ENCODE measurements around the gene FAAP100.

FAAP100 gene

DNA sequence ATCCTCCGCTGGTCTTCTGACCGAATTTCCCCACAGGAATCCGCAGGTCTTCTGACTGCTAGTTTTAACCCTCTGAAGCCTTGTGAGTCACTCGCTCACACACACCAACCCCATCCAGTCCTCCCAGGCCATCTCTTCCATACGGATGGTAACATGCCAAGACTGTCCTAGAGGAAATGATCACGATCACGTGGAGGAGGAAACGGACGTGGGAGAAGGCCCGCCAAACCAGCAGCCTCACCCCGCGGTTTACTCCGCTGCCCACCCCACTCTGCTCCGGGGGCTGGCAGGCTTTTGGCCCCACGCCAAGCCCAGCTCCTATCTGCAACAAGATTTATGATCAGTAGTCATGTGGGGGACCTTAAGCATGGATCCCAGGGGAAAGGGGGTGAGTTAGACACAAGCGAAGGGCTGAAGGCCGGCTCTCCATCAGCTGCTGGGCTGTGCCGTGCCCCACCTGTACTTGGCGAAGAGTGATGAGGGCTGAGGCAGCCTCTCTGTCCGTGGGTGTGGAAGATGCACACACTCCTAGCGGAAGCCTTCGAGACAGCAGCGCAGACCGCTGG lies 1.5 kb upstream of the FAAP100 start:
- no peak for DNase-seq (ENCODE audit: low read depth in 3 of 3)

DNA sequence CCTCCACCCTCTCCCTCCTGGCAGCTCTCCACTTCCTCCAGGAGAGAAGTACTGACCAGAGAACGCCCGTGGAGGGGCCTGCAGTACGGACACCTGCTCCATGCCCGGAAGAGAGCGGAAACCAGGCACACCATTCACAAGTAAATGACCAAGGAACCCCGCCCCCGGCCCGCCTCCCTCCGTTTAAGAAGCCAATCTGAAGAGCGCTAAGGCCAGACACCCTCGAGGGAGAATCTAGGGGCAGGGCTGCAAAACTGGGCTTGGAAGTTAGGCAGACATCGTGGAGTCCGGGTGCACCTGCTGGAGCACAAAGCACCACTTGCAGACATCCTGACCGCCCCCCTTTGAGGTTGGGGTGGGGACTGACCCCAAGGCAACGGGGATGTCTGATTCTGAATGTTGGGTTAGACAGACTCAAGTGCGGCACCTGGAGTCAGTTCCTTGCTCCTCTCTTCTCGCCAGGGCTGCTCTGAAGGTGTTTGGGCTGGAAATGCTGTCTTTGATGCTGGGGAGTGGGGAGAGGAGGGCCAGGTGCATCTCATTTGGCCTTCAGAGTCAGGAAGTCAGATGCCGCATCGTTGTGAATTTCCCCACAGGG lies 964 bp upstream of the FAAP100 start:
- peak; percentile 46 to 65 (median 63) for DNase-seq (ENCODE audit: low read depth in 3 of 3)

DNA sequence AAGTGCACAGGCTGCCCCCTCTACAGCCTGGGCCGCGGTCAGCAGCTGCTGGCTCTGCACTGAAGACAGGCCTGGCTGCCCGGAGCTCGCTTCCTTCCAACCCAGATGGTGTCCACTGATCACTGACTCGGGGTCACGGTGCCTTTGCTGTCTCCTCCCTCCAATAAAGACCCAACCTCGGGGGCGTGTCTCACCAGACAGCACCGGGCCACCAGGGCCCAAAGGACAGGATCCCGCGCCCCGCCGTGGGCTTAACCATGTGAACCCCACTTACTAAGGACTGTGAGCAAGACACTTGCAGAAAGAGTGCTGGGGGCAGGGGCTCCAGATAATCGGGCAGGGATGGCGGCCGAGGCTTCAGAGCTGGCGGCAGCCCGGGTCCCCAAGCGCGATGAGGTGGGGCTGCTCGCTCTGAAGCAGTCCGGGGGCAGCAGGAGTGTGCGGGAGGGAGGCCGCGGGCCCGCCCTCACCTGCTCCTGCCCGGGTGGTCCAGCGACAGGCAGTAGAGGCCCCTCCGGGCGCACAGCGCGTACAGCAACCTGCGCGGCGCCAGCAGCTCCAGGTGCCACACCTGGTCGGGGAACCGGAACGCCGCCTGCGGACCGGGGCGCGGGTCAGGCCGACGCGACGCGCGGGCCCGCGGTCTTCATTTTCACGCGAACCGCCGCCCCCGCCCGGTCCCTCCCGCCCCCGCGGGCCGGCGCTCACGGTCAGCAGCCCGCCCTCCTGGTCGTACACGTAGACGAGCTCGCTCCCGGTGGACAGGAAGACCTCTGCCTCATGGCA lies 502 bp downstream of the FAAP100 start:
- no peak for DNase-seq (ENCODE audit: low read depth in 3 of 3)

DNA sequence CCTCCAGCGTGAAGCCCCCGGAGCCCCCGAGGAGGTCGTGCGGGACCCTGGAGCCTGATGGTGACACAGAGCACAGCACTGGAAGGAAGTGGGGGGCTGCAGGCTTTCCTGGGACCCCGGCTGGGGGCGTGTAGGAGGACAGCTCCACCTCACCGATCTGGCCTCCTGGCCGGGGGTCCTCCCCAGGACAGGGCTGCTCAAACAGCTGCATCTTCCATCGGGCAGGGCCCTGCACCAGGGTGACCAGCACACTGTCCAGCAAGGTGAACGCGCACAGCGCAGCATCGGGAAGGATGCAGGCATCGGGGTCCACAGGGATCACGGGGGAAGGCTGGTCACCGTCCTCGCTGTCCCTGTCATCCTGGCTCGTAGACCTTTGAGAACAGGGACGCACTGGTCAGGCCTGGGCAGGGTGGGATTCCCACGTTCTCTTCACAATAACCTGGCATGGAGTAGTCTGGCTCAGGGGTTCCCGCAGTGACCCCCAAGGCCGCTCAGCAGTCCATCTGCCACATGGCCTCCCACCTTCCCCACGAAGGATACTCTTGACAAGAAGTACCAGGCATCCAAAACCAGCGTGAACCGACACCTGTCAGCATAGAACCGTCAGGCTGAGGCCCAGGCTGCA lies 1.2 kb downstream of the FAAP100 start:
- DNase-seq (ENCODE audit: low read depth in 3 of 3) = no peak

DNA sequence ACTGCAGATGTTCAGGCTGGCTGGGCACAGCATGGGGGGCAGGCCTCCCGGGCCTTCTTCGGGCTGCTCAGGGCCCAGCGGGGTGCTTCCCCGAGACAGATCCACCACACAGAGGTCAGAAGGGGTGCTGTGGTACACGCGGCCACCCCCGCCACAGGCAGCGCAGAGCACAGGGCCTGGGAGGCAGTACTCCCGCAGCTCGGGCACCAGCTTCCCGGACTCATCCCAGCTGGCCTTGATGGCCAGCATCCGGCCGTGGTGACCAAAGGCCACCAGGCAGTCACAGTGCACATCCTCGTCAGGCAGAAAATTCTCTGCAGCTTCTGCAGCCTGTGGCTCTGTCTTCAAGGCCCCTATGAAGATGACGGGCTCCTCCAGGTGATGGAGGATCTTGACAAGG lies 1.9 kb downstream of the FAAP100 start:
- no peak for DNase-seq (ENCODE audit: low read depth in 3 of 3)

DNA sequence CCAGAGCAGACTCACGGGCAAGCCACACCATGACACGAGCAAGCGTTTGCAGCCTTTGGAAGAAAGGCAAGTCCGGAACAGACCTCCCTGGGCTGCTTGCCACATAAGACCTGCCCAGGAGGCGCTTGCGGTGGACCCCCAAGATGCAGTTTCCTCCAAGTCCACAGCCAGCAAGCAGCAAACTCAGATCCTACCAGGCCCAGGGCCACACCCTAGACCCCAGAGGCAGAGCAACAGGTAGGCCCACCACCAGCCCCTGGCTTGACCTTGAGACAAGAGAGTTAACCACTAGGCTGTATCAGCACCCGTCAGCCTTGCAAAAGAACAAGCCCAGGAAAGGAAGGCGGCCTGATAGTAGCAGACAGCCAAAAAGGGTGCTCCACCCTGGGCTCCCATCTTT lies 2.3 kb downstream of the FAAP100 start:
- no peak for DNase-seq (ENCODE audit: low read depth in 3 of 3)

DNA sequence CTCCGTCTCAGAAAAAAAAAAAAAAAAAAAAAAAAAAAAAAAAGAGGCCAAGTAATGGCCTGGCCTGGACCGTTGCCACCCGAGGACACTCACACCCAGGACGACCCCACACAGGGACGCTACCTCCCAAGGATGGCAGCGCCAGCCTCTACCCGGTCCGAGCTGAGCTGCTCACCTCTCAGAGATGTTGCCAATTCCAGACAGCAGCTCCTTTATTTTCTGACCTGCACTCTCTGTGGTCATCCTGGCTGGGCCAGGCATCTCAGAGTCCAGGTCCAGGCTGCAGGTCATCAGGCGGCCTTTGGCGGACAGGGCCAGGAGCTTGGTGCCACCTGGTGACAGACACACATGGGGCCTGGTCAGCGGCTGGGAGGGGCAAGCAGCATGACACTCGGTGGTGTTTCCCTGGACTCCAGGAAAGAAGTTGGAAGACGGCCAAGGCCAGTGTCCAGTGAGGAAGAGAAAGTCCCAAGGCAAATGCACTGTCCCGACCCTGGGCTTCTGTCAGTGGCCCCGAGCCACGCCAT lies 3.1 kb downstream of the FAAP100 start:
- DNase-seq (ENCODE audit: low read depth in 3 of 3) = no peak

DNA sequence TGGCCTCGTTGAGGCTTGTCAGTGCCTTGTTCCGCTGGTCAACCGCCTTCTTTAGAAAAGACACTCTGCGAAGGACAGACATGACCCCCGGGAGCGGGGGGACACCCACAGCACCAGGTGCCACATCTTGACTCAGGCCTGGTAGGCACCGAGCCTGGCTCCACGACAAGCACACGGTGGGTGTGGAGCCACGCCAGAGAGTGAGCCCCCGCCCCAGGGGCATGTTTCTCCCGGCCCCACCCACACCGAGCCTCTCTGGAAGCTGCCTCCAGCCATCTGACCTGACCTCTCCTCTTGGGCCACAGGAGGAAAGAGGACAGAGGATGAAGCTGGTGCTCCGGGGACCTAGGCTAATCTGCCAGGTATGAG lies 4.6 kb downstream of the FAAP100 start:
- DNase-seq (ENCODE audit: low read depth in 3 of 3) = no peak

DNA sequence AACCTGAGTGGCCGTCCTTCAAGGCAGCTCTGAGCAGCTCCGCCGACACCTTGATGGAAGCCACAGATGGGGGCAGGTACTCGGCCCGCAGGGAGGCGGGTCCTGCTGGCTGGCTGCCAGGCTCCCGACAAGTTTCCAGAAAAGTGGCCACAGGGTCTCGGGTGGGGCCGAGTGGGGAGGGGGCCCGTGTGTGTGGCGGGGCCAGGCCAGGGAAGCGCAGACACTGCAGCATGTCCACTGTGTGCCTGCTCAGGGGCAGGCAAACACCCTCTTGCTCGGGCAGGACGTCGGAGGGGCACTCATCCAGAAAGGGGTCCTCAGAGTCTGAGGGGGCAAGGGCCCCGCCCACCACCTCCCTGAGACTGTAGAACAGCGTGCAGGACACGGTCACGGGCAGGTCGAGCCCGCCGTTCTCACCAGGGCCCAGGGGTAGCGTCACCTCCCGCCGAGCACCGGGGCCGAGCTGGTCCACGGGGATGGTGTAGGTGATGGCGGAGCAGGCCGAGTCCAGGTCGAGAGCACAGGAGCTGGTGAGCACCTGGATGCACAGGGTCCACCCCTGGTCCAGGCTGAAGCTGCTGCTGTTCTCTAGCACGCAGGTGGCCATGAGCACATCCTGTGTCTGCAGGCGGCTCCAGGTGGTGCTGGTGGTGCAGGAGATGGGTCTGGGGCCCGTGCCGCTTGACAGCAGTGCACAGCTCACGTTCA lies 5.1 kb downstream of the FAAP100 start:
- DNase-seq (ENCODE audit: low read depth in 3 of 3) = no peak

DNA sequence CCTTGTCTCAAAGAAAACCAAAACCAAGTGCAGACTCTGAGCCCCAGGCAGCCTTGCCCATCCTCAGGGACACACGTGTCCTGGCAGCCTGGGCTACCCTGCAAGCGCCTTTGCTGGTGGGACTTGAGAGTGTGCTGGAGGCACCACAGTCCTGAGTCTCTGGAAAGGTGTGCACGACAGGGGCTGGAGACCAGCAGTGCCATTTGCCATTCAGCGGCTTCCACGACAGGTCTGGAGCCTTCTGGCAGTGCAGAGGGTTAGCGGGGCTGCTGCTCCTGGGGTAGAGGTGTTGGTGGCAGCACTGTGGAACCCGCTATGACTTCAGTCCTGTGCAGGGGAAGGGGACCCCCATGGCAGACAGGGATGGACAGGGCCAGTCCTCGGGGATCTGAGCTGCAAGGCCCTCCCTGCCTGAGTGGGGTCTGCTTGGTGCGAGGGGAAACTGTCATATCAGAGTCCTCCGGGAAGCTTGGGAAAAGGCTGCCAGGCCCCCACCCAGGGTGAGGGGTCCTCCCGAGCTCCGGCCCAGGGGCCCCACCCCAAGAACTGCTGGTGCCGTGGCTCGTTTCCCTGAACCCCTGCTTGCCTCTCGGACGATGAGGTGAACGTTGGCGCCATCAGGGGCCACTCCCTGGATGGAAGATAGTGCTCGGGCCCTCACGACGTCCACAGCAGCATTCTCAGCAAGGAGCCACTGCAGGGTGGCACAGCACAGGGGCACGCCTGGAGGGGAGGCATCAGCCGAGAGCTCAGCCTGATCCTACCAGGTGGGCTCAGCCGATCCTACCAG lies 6.8 kb downstream of the FAAP100 start:
- DNase-seq (ENCODE audit: low read depth in 3 of 3) = no peak

DNA sequence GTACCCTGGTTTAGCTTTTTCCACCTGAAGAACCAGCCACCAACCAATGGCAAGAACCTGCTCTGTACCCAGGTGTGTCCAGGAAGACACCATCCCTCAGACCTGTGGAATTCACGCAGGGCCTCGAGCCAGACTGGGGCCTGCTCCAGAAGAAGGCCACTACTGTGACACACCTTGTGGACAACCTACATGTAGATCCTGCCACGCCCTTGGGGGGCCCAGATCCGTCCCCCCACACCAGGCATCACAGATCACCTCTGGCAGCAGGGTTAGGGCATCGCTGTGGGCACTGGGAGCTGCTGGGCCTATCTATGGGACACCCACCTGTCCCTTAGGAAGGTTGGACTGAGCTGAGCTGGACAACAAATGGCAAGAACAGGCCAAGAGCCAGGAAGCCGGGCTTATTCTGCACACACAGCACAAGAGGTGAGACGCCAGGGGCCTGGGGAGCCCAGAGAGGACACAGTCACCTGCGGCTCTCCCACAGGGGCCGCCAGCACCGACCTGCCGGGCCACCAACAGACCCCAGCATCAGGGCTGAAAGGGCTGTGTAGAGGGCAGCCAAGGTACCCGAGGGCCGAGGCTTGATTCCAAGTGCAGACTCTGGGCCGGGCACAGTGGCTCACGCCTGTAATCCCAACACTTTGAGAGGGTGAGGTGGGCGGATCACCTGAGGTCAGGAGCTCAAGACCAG lies 7.7 kb downstream of the FAAP100 start:
- no peak for DNase-seq (ENCODE audit: low read depth in 3 of 3)

DNA sequence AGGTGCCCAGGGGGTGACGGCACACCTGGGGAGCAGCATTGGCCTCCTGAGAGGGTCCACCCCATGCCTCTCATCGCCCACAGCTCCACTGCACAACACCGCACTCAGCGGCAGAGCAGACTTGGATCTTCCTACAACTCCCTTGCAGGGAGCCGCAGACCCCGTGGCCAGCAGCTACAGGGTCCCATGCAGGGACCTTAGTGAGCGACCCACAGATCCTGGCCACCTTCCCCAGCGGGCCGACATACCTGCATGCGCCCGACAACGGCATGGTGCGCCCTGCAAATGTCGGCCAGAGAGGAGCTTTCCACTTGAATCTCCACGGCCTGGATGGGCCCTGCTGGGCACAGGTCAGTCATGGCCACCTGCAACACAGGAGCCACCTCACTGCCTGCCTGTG lies 8.4 kb downstream of the FAAP100 start:
- no peak for DNase-seq (ENCODE audit: low read depth in 3 of 3)

DNA sequence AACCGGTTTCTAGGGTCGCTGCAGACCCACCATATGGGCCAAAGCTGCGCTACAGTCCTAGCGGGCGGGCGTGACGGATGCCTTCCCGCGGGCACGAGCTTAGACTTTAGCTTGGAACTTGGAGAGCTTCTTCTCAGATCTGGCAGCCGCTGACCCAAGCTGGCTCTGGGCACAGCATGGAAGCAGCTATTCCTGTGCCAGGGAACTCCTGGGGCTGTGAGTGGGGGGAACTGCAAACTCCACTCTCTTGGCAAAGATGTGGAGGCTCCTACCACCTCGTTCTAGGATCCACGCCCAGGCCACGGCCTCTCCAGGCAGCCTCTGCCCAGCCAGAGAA lies 8.8 kb downstream of the FAAP100 start:
- DNase-seq (ENCODE audit: low read depth in 3 of 3) = no peak

DNA sequence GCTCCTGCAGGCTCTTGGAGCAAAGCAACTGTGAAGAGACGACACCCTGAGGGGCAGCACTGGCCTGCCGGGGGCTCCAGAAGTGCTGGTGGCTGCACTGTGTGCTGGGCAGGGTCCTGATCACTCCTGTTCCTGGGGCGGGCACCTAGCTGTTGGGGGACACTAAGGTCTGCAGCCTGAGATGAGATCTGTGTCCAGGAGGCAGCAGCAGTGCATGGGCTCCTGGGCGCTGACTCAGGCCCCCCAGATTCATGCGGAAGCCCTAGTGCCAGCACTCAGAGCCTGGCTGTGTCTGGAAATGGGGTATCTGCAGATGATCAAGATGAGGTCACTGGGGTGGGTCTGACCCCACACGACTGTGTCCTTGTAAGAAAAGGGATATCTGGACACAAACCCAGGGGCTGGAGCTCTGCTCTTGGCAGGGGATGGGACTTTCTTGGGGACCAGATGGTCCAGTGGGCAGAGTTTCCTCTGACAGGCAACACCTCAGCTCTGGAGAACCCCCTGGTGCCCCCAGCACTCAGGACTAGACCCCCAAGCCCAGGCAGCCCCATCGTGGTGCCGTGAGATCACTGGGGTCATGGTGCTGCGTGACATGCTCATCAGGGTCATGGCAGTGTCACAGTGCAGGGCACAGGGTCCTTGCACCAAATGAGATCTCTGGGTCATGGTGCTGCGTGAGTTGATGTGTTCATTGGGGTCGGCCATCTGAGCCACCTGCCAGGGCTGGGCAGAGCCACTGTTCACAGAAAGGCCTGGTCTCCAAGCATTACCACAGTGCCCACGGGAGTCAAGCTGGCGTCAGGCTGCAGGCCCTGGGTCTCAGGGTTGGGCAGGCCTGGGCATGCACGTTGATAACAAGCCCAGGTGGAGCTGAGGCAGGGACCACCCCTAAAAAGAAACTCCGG lies 9.5 kb downstream of the FAAP100 start:
- no peak for DNase-seq (ENCODE audit: low read depth in 3 of 3)

DNA sequence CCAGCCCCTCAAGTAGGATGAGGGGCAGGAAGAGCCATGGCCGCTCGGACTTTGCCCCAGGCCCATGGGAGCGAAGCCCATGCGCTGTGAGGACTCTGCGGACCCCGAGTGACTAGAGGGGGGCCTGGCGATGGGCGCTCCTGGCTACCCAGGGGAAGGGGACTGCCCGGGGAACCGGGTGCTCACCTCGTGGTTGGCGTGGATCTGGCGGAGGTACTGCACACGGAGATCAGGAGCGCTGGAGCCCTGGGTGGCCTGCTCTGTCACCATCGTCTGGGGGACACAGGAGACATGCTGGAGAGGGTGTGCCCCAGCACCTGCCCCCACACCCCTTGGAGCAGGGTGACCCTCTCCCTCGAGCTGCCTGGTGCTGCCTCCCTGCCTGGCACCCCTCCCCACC lies 11.0 kb downstream of the FAAP100 start:
- DNase-seq (ENCODE audit: low read depth in 3 of 3) = no peak

DNA sequence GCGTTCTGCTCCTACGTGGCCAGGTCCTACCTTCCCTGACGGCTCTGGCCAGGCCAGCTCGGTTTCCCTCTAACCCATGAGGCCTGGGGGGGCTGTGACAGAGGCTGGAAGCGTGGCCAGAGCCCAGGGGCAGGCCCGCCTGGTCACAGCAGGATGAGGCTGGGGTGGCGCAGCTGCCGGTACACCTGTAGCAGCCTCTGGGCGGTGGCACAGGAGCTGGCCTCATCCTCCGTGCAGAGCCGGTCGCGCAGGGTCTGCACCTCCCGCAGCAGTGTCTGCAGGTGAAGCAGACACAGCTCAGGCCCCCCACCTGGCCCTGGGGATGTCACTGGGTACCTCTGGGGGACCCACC lies 11.5 kb downstream of the FAAP100 start:
- DNase-seq (ENCODE audit: low read depth in 3 of 3) = no peak

DNA sequence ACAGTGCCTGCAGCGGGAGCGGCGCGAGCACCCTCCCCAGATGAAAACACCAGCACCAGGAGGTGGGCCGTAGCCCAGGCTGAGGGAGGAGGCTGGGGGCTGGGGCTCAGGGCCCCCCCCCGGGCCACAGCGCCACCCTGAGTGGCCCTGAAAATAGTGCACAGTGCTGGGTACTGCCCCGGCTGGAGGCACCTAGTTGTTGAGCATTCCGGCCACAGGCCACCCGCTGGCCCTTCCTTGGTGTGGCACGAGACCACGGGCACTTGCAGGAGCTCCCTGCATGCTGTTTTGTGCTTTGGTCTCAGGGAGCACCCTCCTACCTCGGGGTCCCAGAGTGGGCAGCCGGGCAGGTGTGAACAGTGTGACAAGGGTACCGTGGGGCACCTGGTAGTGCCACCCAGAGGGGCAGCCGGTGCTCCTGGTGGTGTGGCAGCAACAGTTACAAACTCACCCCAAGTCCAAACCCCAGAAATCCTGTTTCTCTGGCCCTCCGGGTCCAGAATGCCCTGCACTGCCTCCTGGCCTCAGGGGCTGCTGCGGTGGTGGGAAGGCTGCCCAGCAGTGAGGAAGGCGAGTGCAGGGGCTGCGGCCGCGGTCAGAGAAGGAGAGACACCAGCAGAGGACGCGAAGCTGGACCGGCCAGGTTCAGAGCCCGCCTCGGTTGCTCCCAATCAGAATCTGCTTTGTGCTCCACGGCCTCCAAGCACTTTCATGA lies 12.0 kb downstream of the FAAP100 start:
- no peak for DNase-seq (ENCODE audit: low read depth in 3 of 3)

DNA sequence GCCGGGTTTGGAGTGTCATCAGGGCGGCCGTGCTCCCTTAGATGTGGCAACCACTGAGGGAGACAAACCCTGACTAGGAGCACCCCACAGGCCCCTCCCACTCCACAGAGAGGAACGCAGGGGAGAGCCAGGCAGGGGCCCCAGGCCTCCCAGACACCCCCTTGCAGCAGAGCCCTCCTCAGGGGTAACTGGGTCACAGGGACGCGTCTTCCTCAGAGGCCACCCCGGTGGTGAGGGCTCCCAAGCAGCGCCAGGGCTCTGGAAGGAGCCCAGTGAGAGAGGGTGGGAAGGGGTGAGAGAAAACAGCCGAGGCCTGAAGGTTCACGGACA lies 12.6 kb downstream of the FAAP100 start:
- no peak for DNase-seq (ENCODE audit: low read depth in 3 of 3)

Data from stimulated activated CD4-positive, alpha-beta T cell treated with anti-CD3 and anti-CD28 coated beads, TNF-alpha, amount 100 ng/mL, for 4 hours (primary cell).